ENCODE measurements around the gene TLCD2.
"Not testable (repeated sequence)": the region's sequence is repeated elsewhere in the genome, so short reads cannot be mapped to it uniquely, and the experiment has no call there.

Gene TLCD2

DNA sequence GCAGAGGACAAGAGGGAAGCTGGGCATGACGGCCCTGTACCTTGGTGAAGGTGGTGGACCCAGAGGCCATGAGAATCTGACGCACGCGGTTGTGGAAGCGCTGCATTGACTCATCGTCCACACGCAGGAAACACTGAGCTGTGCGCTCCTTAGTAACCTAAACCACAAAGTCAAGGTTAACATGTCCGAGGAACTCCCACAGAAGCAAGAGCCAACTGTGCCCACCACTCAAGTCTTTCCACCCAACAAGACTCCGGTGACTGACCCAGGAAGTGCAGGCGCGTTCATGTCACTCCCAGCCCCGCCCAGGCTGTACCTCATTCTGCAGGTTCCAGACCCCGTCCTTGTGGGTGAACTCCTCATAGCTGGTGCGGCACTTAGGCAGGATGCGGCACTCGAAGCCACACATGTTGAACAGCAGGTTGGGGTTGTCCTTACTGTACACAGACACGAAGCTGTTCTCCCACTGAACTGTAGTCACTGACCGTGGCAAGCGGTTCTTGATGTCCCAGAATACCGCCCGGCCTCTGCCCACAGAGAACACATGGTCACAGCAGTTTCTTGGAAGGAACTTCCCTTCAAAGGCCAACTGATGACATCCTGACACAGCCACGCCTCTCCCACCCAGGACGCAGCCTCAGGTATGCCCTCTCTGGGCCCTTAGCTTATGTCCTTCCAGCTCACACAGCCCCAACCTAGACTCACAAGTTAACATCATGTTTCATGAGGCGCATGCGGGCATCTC, 37.0 kb downstream of the TLCD2 start:
- no peak overlapping the region for H3K4me3 ChIP-seq (ENCODE audit: low read depth, low read length)
- in situ Hi-C loops (cut with HindIII; ENCODE audit: low sequenced_read_pairs), result no loop called here
- no peak for DNase-seq (ENCODE audit: low read depth)
- TF ChIP-seq, protein P1, sequence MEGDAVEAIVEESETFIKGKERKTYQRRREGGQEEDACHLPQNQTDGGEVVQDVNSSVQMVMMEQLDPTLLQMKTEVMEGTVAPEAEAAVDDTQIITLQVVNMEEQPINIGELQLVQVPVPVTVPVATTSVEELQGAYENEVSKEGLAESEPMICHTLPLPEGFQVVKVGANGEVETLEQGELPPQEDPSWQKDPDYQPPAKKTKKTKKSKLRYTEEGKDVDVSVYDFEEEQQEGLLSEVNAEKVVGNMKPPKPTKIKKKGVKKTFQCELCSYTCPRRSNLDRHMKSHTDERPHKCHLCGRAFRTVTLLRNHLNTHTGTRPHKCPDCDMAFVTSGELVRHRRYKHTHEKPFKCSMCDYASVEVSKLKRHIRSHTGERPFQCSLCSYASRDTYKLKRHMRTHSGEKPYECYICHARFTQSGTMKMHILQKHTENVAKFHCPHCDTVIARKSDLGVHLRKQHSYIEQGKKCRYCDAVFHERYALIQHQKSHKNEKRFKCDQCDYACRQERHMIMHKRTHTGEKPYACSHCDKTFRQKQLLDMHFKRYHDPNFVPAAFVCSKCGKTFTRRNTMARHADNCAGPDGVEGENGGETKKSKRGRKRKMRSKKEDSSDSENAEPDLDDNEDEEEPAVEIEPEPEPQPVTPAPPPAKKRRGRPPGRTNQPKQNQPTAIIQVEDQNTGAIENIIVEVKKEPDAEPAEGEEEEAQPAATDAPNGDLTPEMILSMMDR (IDR thresholded peaks at IDR 0.05; ENCODE audit: low read depth, low read length, missing control alignments), result no peak

- DNase-seq (ENCODE audit: low read depth); H3K4me3 ChIP-seq (ENCODE audit: low read depth, low read length); in situ Hi-C loops (cut with HindIII; ENCODE audit: low sequenced_read_pairs): not testable (repeated sequence)
Measured at GRCh38 chr17:1663934-1664333, 46.2 kb downstream of the TLCD2 start.

GRCh38 chr17:1661045-1661444, 49.1 kb downstream of the TLCD2 start:
- in situ Hi-C loops (cut with HindIII; ENCODE audit: low sequenced_read_pairs), result no loop called here
- TF ChIP-seq, protein P1 (IDR thresholded peaks at IDR 0.05; ENCODE audit: low read depth, low read length, missing control alignments), result no peak
- no peak for DNase-seq (ENCODE audit: low read depth)
- no peak overlapping the region for H3K4me3 ChIP-seq (ENCODE audit: low read depth, low read length)

DNA sequence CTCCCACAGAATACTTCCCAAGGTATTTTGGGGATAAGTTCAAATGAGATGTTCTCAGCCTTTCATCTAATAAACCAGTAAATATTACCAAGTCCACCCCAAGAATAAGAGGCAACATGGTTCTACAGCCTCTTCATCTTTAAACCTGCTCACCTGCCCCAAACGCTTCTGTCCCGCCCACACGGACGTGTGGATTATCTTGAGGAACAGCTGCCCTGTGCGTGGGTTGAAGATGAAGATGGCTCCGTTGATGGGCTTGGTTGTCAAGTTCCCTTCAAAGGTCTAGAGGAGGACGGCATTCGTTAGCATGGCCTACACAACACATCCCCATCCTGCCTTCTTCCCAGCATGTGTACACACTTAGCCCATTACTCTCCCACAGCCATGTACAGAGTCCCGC, 52.1 kb downstream of the TLCD2 start:
- TF ChIP-seq, protein P1 (IDR thresholded peaks at IDR 0.05; ENCODE audit: low read depth, low read length, missing control alignments), result no peak
- in situ Hi-C loops (cut with HindIII; ENCODE audit: low sequenced_read_pairs), result loop anchor here (10.0 kb wide), 1 partner anchor 127 kb away; no protein-coding TSS in a partner anchor
- no peak for DNase-seq (ENCODE audit: low read depth)
- H3K4me3 ChIP-seq (ENCODE audit: low read depth, low read length), result no peak overlapping the region

DNA sequence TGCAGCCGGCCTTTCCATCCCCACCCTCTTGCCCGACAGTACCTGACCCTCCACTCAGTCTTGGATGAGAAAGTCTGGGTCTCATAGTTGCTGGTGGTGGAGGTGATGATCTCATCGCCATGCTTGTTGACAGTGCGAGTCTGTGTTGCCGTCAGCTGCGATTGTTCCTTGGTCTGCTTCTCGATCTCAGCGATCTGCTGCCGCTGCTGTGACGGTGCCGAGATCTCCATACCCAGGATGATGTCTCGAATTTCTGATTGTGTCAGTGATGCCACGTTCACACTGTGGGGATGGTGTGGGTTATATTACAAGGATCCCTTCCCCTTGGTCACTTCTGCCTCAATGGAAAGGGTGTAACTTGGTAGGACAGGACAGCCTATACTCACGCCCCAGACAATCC, 56.4 kb downstream of the TLCD2 start:
- in situ Hi-C loops (cut with HindIII; ENCODE audit: low sequenced_read_pairs), result loop anchor here (10.0 kb wide), 1 partner anchor 131 kb away; no protein-coding TSS in a partner anchor
- DNase-seq (ENCODE audit: low read depth), result no peak
- TF ChIP-seq, protein P1 (IDR thresholded peaks at IDR 0.05; ENCODE audit: low read depth, low read length, missing control alignments), result no peak
- H3K4me3 ChIP-seq (ENCODE audit: low read depth, low read length), result no peak overlapping the region

DNA sequence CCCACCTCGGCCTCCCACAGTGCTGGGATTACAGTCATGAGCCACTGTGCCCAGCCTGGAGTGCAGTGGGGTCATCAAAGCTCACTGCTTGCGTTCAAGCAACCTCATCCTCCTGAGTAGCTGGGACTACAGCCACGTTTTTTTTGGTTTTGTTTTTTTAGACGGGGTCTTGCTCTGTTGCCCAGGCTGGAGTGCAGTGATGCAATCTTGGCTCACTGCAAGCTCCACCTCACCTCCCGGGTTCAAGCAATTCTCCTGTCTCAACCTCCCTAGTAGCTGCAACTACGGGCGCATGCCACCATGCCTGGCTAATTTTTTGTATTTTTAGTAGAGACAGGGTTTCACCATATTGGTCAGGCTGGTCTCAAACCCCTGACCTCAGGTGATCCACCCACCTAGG, 57.4 kb downstream of the TLCD2 start:
- H3K4me3 ChIP-seq (ENCODE audit: low read depth, low read length); DNase-seq (ENCODE audit: low read depth): not testable (repeated sequence)
- in situ Hi-C loops (cut with HindIII; ENCODE audit: low sequenced_read_pairs), result loop anchor here (10.0 kb wide), 1 partner anchor 132 kb away; no protein-coding TSS in a partner anchor

Measured in astrocyte of the cerebellum (primary cell).